Measurements from ENCODE around the gene SLAMF6.

Gene SLAMF6

GRCh38 chr1:160466961-160467360, 56.1 kb downstream of the SLAMF6 start:
- no peak for DNase-seq

GRCh38 chr1:160465123-160465522, 57.9 kb downstream of the SLAMF6 start:
- DNase-seq: no peak

- DNase-seq: no peak
Measured at GRCh38 chr1:160460683-160461287, 62.3 kb downstream of the SLAMF6 start.

- no peak for DNase-seq
Measured at GRCh38 chr1:160460214-160460642, 62.8 kb downstream of the SLAMF6 start.

GRCh38 chr1:160459687-160460086, 63.4 kb downstream of the SLAMF6 start:
- no peak for DNase-seq

- DNase-seq: no peak
Measured at GRCh38 chr1:160459056-160459455, 64.0 kb downstream of the SLAMF6 start.

- no peak for DNase-seq
Measured at GRCh38 chr1:160455153-160455517, 67.9 kb downstream of the SLAMF6 start.

- no peak for DNase-seq
Measured at GRCh38 chr1:160454371-160455152, 68.5 kb downstream of the SLAMF6 start.

- DNase-seq: no peak
Measured at GRCh38 chr1:160453443-160453842, 69.6 kb downstream of the SLAMF6 start.

- no peak for DNase-seq
Measured at GRCh38 chr1:160451859-160452232, 71.2 kb downstream of the SLAMF6 start.

GRCh38 chr1:160451119-160451858, 71.8 kb downstream of the SLAMF6 start:
- no peak for DNase-seq

GRCh38 chr1:160449494-160449893, 73.6 kb downstream of the SLAMF6 start:
- no peak for DNase-seq

GRCh38 chr1:160446945-160447600, 76.0 kb downstream of the SLAMF6 start:
- no peak for DNase-seq

GRCh38 chr1:160439718-160440117, 83.3 kb downstream of the SLAMF6 start:
- DNase-seq: no peak

- DNase-seq: no peak
Measured at GRCh38 chr1:160438935-160439334, 84.1 kb downstream of the SLAMF6 start.

GRCh38 chr1:160438317-160438918, 84.6 kb downstream of the SLAMF6 start:
- no peak for DNase-seq

- DNase-seq: no peak
Measured at GRCh38 chr1:160437432-160438316, 85.4 kb downstream of the SLAMF6 start.

- no peak for DNase-seq
Measured at GRCh38 chr1:160436966-160437365, 86.1 kb downstream of the SLAMF6 start.

All from right kidney (tissue), 1 donor.